Endodermal cell (in vitro differentiated cells): Measurements from ENCODE around the gene ATP5PB. TPM values are rescaled to one million over a fixed set of nuclear protein-coding genes. Genes with fewer than 3 reads are reported as not detected.

Experiments used
- DNase-seq: peaks from one replicate; pipeline ENCODE4 v3.0.0-alpha.2; 2017
- H3K27ac ChIP-seq: 2 replicates; pipeline ENCODE4 v1.5.1; 2013; ENCODE audit warnings: mild to moderate bottlenecking, low read depth, low read length, moderate library complexity
- H3K27me3 ChIP-seq: 2 replicates; pipeline ENCODE4 v1.6.1; 2013; ENCODE audit warnings: mild to moderate bottlenecking, low read length, moderate library complexity; ENCODE audit not compliant: insufficient read depth, control insufficient read depth, poor library complexity, severe bottlenecking
- H3K36me3 ChIP-seq: 2 replicates; pipeline ENCODE4 v1.7.0; 2013; ENCODE audit warnings: mild to moderate bottlenecking, low read length, moderate library complexity; ENCODE audit not compliant: control insufficient read depth, insufficient read depth
- H3K4me1 ChIP-seq: one replicate; pipeline ENCODE4 v1.7.0; 2013; ENCODE audit warnings: low read length; ENCODE audit not compliant: control insufficient read depth, insufficient read depth
- H3K4me3 ChIP-seq: 2 replicates; pipeline ENCODE4 v1.5.1; 2013; ENCODE audit warnings: mild to moderate bottlenecking, low read length, moderate library complexity
- H3K9ac ChIP-seq: 2 replicates; pipeline ENCODE4 v1.6.1; 2013; ENCODE audit warnings: mild to moderate bottlenecking, low read length, moderate library complexity; ENCODE audit not compliant: poor library complexity, severe bottlenecking; ENCODE audit errors: extremely low read depth
- H3K9me3 ChIP-seq: 2 replicates; pipeline ENCODE4 v1.6.1; 2013; ENCODE audit warnings: mild to moderate bottlenecking, low read length, moderate library complexity; ENCODE audit not compliant: control insufficient read depth
- H3K27ac Mint-ChIP-seq: 2 replicates; pipeline ENCODE4 v1.8.0; 2020; ENCODE audit warnings: mixed read lengths
- H3K27me3 Mint-ChIP-seq: 2 replicates; pipeline ENCODE4 v1.8.0; 2021; ENCODE audit warnings: mild to moderate bottlenecking, mixed read lengths; ENCODE audit not compliant: insufficient read depth
- H3K36me3 Mint-ChIP-seq: 2 replicates; pipeline ENCODE4 v1.8.0; 2020; ENCODE audit warnings: low read depth, mixed read lengths
- H3K4me1 Mint-ChIP-seq: 2 replicates; pipeline ENCODE4 v1.8.0; 2020; ENCODE audit warnings: mixed read lengths
- H3K4me3 Mint-ChIP-seq: 2 replicates; pipeline ENCODE4 v1.8.0; 2020; ENCODE audit warnings: mild to moderate bottlenecking, moderate library complexity, mixed read lengths
- H3K9me3 Mint-ChIP-seq: 2 replicates; pipeline ENCODE4 v1.8.0; 2020; ENCODE audit warnings: mild to moderate bottlenecking, mixed read lengths
- WGBS, 2 experiments: methylation state at CpG; one replicate each; pipeline versions ENCODE4 v1.1.5 to v1.1.7; 2013; ENCODE audit warnings: missing lambda C conversion rate in 2 of 2, mixed read lengths in 1 of 2; ENCODE audit not compliant: insufficient coverage in 1 of 2, insufficient read length in 1 of 2; 5-methylcytosine and 5-hydroxymethylcytosine counted together
- total RNA-seq, 2 donors: library from RNA; stranded (reverse); fragmentation: NEBNext Ultra II Directional in 1 of 2; extraction: Animal tissue kit (Norgen Biotek cat#: 25700) in 1 of 2; gene quantifications; 2 replicates in 1 of 2; 3 replicates in 1 of 2; pipeline ENCODE4 v1.2.1, GENCODE V29; 2021
- TF ChIP-seq, protein P1 (sequence below): fragments of 200-600 bp; sonication (generic); conservative IDR thresholded peaks from 2 replicates; pipeline ENCODE4 v1.5.0; 2021; ENCODE audit warnings: antibody characterized with exemption, mild to moderate bottlenecking

The ATP5PB gene
- total RNA-seq, 2 donors from 2014 or later = 165 to 181 TPM

DNA sequence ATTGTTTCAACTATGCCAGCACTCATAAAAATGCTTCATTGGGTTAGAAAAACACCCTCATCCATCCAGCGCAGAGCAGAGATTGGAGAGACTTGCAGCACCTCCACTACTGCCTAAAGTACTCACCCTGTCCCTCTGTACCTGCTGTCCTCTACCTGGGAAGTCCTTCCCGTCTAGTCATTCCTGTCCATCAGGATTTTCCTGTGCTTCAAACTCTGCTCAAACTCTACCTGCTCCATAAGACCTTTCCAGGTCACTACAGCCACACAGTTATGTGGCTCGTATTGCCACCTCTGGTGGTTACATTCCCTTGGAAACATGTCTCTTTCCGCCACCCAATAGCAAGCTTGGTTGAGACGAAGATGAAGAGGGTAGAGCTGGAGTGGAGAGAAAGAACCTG, 28.9 kb upstream of the ATP5PB start:
- no peaks in the 10 kb centered on the region for H3K36me3 Mint-ChIP-seq
- Histone ChIP-seq H3K9ac (no peak overlapping the region), H3K27me3 (no peaks in the 10 kb centered on the region), H3K9me3 (no peaks in the 10 kb centered on the region), H3K4me1 (peaks cover 3% of the 10 kb centered on the region), H3K4me3 (no peak overlapping the region), H3K36me3 (no peaks in the 10 kb centered on the region), H3K27ac (no peak overlapping the region)
- 50 to 73% methylated on average over 2 to 5 of the region's 5 CpGs for WGBS, 2 experiments
- H3K9me3 Mint-ChIP-seq = no peaks in the 10 kb centered on the region
- no peak for DNase-seq
- H3K27me3 Mint-ChIP-seq = no peaks in the 10 kb centered on the region
- H3K27ac Mint-ChIP-seq = no peak overlapping the region
- H3K4me3 Mint-ChIP-seq = no peak overlapping the region
- H3K4me1 Mint-ChIP-seq = peaks cover 18% of the 10 kb centered on the region
- TF ChIP-seq, protein P1, sequence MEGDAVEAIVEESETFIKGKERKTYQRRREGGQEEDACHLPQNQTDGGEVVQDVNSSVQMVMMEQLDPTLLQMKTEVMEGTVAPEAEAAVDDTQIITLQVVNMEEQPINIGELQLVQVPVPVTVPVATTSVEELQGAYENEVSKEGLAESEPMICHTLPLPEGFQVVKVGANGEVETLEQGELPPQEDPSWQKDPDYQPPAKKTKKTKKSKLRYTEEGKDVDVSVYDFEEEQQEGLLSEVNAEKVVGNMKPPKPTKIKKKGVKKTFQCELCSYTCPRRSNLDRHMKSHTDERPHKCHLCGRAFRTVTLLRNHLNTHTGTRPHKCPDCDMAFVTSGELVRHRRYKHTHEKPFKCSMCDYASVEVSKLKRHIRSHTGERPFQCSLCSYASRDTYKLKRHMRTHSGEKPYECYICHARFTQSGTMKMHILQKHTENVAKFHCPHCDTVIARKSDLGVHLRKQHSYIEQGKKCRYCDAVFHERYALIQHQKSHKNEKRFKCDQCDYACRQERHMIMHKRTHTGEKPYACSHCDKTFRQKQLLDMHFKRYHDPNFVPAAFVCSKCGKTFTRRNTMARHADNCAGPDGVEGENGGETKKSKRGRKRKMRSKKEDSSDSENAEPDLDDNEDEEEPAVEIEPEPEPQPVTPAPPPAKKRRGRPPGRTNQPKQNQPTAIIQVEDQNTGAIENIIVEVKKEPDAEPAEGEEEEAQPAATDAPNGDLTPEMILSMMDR = no peak

DNA sequence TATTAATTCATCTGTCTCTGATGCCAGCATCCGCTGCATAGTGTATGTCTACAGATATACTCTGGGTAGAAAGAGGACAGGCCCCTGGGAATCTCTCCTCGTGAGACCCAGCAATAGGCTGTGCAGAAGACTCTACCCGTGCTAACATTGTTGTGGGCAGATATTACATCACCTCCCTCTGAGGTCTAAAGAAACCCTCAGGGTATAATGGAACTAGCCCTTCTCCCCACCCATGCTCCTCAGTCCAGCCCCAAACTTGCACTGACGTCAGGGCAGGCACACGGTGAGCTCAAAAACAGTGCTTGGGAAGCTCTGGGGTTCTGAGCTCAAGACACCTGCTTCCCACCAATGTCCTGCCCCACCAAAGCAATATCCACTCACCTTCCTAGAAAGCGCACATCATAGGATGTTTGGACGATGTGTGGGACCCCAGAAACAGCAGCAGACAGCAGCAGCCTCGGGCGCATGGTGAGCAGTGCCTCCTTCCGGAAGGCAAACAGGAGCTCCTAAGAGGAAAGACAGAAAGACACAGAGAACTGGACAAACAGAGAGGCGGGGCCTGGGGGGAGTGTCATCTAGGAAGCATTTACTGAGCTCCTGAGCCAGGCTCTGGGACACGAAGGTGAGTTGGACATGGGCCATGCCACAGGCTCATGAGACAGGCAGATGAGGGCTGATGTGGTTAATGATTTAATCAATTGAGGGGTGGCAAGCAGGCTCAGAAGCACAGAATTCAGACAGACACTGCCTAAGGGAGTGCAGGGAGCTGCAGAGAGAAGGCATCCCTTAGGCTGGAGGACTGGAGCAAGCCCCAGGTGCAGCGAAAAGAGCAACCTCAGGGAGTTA, 26.5 kb upstream of the ATP5PB start:
- TF ChIP-seq, protein P1 = no peak
- Histone ChIP-seq H3K4me3 (no peak overlapping the region), H3K4me1 (peaks cover 5% of the 10 kb centered on the region), H3K27ac (no peak overlapping the region), H3K27me3 (no peaks in the 10 kb centered on the region), H3K36me3 (no peaks in the 10 kb centered on the region), H3K9ac (no peak overlapping the region), H3K9me3 (no peaks in the 10 kb centered on the region)
- WGBS, 2 experiments = 90 to 92% methylated on average over 6 to 13 of the region's 13 CpGs
- no peaks in the 10 kb centered on the region for H3K27me3 Mint-ChIP-seq
- H3K27ac Mint-ChIP-seq = no peak overlapping the region
- H3K36me3 Mint-ChIP-seq = no peaks in the 10 kb centered on the region
- H3K4me3 Mint-ChIP-seq = no peak overlapping the region
- H3K9me3 Mint-ChIP-seq = no peaks in the 10 kb centered on the region
- peaks cover 16% of the 10 kb centered on the region for H3K4me1 Mint-ChIP-seq
- no peak for DNase-seq

DNA sequence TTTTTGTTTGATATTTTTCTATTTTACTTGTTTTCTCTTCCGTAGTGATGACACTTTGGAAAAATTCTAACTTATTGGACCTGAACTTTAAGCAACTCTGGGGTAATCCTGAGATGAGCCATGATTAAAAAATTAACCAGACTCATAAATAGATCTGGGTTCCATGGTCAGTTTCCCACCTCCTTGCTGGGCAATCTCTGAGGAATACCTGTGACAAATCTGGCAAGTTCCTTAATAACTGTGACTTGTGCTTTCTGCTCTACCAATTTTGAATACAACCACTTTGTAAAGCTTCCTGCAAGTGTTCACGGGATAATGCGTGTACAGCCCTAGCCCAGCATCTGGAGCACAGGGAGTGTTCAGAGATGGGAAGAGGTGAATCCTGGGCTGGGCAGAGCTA, 25.0 kb upstream of the ATP5PB start:
- WGBS, 2 experiments = 90 to 98% methylated on average over 1 to 3 of the region's 3 CpGs
- H3K36me3 Mint-ChIP-seq = no peaks in the 10 kb centered on the region
- no peaks in the 10 kb centered on the region for H3K27me3 Mint-ChIP-seq
- no peak overlapping the region for H3K27ac ChIP-seq
- no peak overlapping the region for H3K4me3 Mint-ChIP-seq
- no peaks in the 10 kb centered on the region for H3K9me3 ChIP-seq
- H3K9ac ChIP-seq = no peak overlapping the region
- DNase-seq = no peak
- no peak overlapping the region for H3K4me3 ChIP-seq
- no peaks in the 10 kb centered on the region for H3K9me3 Mint-ChIP-seq
- no peaks in the 10 kb centered on the region for H3K36me3 ChIP-seq
- no peaks in the 10 kb centered on the region for H3K27me3 ChIP-seq
- TF ChIP-seq, protein P1 = no peak
- peaks cover 5% of the 10 kb centered on the region for H3K4me1 ChIP-seq
- H3K4me1 Mint-ChIP-seq = peaks cover 6% of the 10 kb centered on the region
- H3K27ac Mint-ChIP-seq = no peak overlapping the region
